Keratinocyte (primary cell): Measurements from ENCODE around the gene AKR1E2. TPM values are rescaled to one million over a fixed set of nuclear protein-coding genes. Genes with fewer than 3 reads are reported as not detected.

Experiments
- DNase-seq: peaks from one replicate; pipeline ENCODE4 v3.0.0-alpha.2; 2011; ENCODE audit warnings: low read depth, missing footprints, low spot score
- FAIRE-seq: peaks from 2 replicates; lab custom pipeline; 2011; peaks lifted over from hg19 to GRCh38; lab: Jason Lieb, UNC
- H2AFZ ChIP-seq: 2 replicates; pipeline ENCODE4 v1.6.0; 2012; ENCODE audit warnings: low read length, control low read depth, inconsistent platforms; ENCODE audit not compliant: control insufficient read depth
- H3K27ac ChIP-seq: 2 replicates; pipeline ENCODE4 v1.5.1; 2011; ENCODE audit warnings: low read length; ENCODE audit not compliant: control insufficient read depth, insufficient read depth
- H3K27me3 ChIP-seq: 3 replicates; pipeline ENCODE4 v1.6.0; 2011; ENCODE audit warnings: low read length; ENCODE audit not compliant: control insufficient read depth, insufficient read depth; ENCODE audit errors: extremely low read depth
- H3K36me3 ChIP-seq, 2 experiments: 2 replicates in 1 of 2; 3 replicates in 1 of 2; pipeline ENCODE4 v1.5.1; 2011; ENCODE audit warnings: low read length in 2 of 2, mild to moderate bottlenecking in 1 of 2; ENCODE audit not compliant: control insufficient read depth in 2 of 2, insufficient read depth in 2 of 2; ENCODE audit errors: extremely low read depth in 1 of 2
- H3K4me1 ChIP-seq: 3 replicates; pipeline ENCODE4 v1.5.1; 2011; ENCODE audit warnings: low read length; ENCODE audit not compliant: control insufficient read depth, insufficient read depth; ENCODE audit errors: extremely low read depth
- H3K4me2 ChIP-seq: 3 replicates; pipeline ENCODE4 v1.6.0; 2011; ENCODE audit warnings: low read depth, low read length; ENCODE audit not compliant: control insufficient read depth, insufficient read depth; ENCODE audit errors: extremely low read depth
- H3K4me3 ChIP-seq, 3 experiments: fragments of 200-600 bp in 1 of 3; sonication (generic) in 1 of 3; 2 replicates in 2 of 3; 3 replicates in 1 of 3; pipeline ENCODE4 v1.5.1; 2011 to 2016; ENCODE audit warnings: low read length in 3 of 3, mild to moderate bottlenecking in 3 of 3, control low read depth in 2 of 3, inconsistent platforms in 1 of 3, low read depth in 1 of 3, mixed read lengths in 1 of 3, mixed run types in 1 of 3, moderate library complexity in 1 of 3; ENCODE audit not compliant: control insufficient read depth in 2 of 3, insufficient read depth in 2 of 3; ENCODE audit errors: extremely low read depth in 1 of 3
- H3K79me2 ChIP-seq: 2 replicates; pipeline ENCODE4 v1.6.0; 2012; ENCODE audit warnings: low read length; ENCODE audit not compliant: control insufficient read depth, insufficient read depth
- H3K9ac ChIP-seq: 3 replicates; pipeline ENCODE4 v1.6.0; 2011; ENCODE audit warnings: low read length; ENCODE audit not compliant: control insufficient read depth, insufficient read depth; ENCODE audit errors: extremely low read depth
- H3K9me1 ChIP-seq: 3 replicates; pipeline ENCODE4 v1.6.0; 2011; ENCODE audit warnings: low read length; ENCODE audit not compliant: control insufficient read depth, insufficient read depth; ENCODE audit errors: extremely low read depth
- H3K9me3 ChIP-seq: 2 replicates; pipeline ENCODE4 v1.5.1; 2012; ENCODE audit warnings: low read depth, low read length; ENCODE audit not compliant: control insufficient read depth
- H4K20me1 ChIP-seq: 3 replicates; pipeline ENCODE4 v1.6.0; 2011; ENCODE audit warnings: low read length; ENCODE audit not compliant: control insufficient read depth, insufficient read depth; ENCODE audit errors: extremely low read depth
- CTCF ChIP-seq, 3 experiments: IDR thresholded peaks in 1 of 3; conservative IDR thresholded peaks in 1 of 3; optimal IDR thresholded peaks in 1 of 3; 2 replicates in 2 of 3; 3 replicates in 1 of 3; pipeline versions ENCODE3 to v1.5.1; 2011; ENCODE audit warnings: low read length in 3 of 3, mild to moderate bottlenecking in 3 of 3, moderate library complexity in 2 of 3, control low read depth in 1 of 3, inconsistent platforms in 1 of 3; ENCODE audit not compliant: insufficient read depth in 2 of 3; ENCODE audit errors: extremely low read depth in 1 of 3
- EZH2 ChIP-seq: IDR thresholded peaks from one replicate; pipeline ENCODE4 v1.6.1; 2012; ENCODE audit warnings: inconsistent platforms, mild to moderate bottlenecking, low read length, moderate library complexity
- dilution Hi-C: fragments of 300-500 bp; cut with MboI; formaldehyde crosslinking; loops from one replicate; pipeline ENCODE4 v1.7.0; 2020; ENCODE audit warnings: low sequenced_read_pairs; ENCODE audit not compliant: extremely low pct_ligation_motif_present
- polyA minus RNA-seq, 3 experiments: library from RNA; depleted of rRNA, polyadenylated mRNA; stranded (reverse); fragments of >200 nt; gene quantifications; 1 replicate in 1 of 3; 2 replicates in 1 of 3; 3 replicates in 1 of 3; pipeline ENCODE4 v1.2.3, GENCODE V29; 2011
- polyA plus RNA-seq, 5 experiments: library from polyadenylated mRNA; depleted of rRNA in 3 of 5; stranded (reverse) in 3 of 5; stranded (forward) in 1 of 5; unstranded in 1 of 5; fragments of >200 nt; gene quantifications; 1 replicate in 1 of 5; 2 replicates in 3 of 5; 3 replicates in 1 of 5; pipeline versions ENCODE4 v1.2.1 to v1.2.3, GENCODE V29; 2011 to 2012; ENCODE audit warnings: missing spikeins in 2 of 5, low read depth in 1 of 5, low replicate concordance in 1 of 5

The AKR1E2 gene
- 1.0 to 1.9 TPM (median 1.9 TPM) in 3 replicates for polyA plus RNA-seq
- polyA plus RNA-seq (2011; ENCODE audit: low read depth) = not detected
- polyA plus RNA-seq (2011; cell fraction: cytosol; rRNA removed) = 0.79 and 1.1 TPM in 2 replicates
- polyA plus RNA-seq (2011; cell fraction: nucleus; rRNA removed) = 1.6 and 3.9 TPM in 2 replicates
- polyA plus RNA-seq (2012; ENCODE audit: low replicate concordance) = 0.42 and 1.0 TPM in 2 replicates
- 2.2 to 3.6 TPM (median 3.5 TPM) in 3 replicates for polyA minus RNA-seq
- polyA minus RNA-seq (2011; cell fraction: cytosol; rRNA and poly(A)+ RNA removed) = not detected
- 1.5 and 2.3 TPM in 2 replicates for polyA minus RNA-seq (2011; cell fraction: nucleus; rRNA and poly(A)+ RNA removed)

GRCh38 chr10:4825868-4826791 is at the start of gene AKR1E2:
Gene AKR1E2 (plus strand): TSS chr10:4826207. CDS start chr10:4826325, 118 bp downstream.
- H3K27me3 ChIP-seq = no peaks in the 10 kb centered on the region

GRCh38 chr10:4776234-4776638 is 49.8 kb upstream of the AKR1E2 start:
- H3K9me3 ChIP-seq = no peaks in the 10 kb centered on the region
- H3K36me3 ChIP-seq = no peaks in the 10 kb centered on the region
- no peak overlapping the region for H3K4me3 ChIP-seq
- no peaks in the 10 kb centered on the region for H4K20me1 ChIP-seq
- peaks cover 23% of the 10 kb centered on the region for H3K4me1 ChIP-seq
- no peak overlapping the region for H3K4me2 ChIP-seq
- no peaks in the 10 kb centered on the region for H3K27me3 ChIP-seq
- DNase-seq (no peak), FAIRE-seq (no peak)
- H2AFZ ChIP-seq = no peak overlapping the region
- H3K9ac ChIP-seq = no peak overlapping the region
- H3K9me1 ChIP-seq = no peaks in the 10 kb centered on the region
- H3K79me2 ChIP-seq = no peaks in the 10 kb centered on the region
- dilution Hi-C loops = no loop called here
- no peak for TF ChIP-seq CTCF (optimal IDR thresholded peaks at IDR 0.05 in 1 of 3, IDR thresholded peaks at IDR 0.05 in 1 of 3, conservative IDR thresholded peaks at IDR 0.05 in 1 of 3; ENCODE audit: extremely low read depth in 1 of 3, insufficient read depth in 2 of 3, low read length in 3 of 3)
- no peak for TF ChIP-seq EZH2
- H3K27ac ChIP-seq = no peak overlapping the region

More at GRCh38 chr10:4825868-4826791, at the start of gene AKR1E2:
- Histone ChIP-seq H4K20me1 (no peaks in the 10 kb centered on the region), H3K9me1 (no peaks in the 10 kb centered on the region), H3K4me1 (peaks cover 4% of the 10 kb centered on the region), H3K79me2 (no peaks in the 10 kb centered on the region), H2AFZ (peak within 1 kb of the TSS; percentile 62), H3K36me3 (no peaks in the 10 kb centered on the region), H3K9ac (peak within 1 kb of the TSS; percentile 60), H3K9me3 (no peaks in the 10 kb centered on the region), H3K27ac (peak within 1 kb of the TSS; percentile 38), H3K4me2 (peak within 1 kb of the TSS; percentile 55), H3K4me3 (peak within 1 kb of the TSS; percentile 43 to 51 (median 50))
- no peak for TF ChIP-seq EZH2
- DNase-seq (no peak), FAIRE-seq (peak; percentile 46)
- dilution Hi-C loops = no loop called here
